Hepatocyte (in vitro differentiated cells): ENCODE data around the gene CCZ1B.
"Not testable (repeated sequence)": the region's sequence is repeated elsewhere in the genome, so short reads cannot be mapped to it uniquely, and the experiment has no call there.

ENCODE experiments used
- EZH2 ChIP-seq: fragments of 200-600 bp; sonication (generic); IDR thresholded peaks from 2 replicates; pipeline ENCODE4 v1.6.1; 2016; ENCODE audit warnings: antibody characterized with exemption, mild to moderate bottlenecking, borderline replicate concordance
- EZH2phosphoT487 ChIP-seq: fragments of 200-600 bp; sonication (generic); IDR thresholded peaks from one replicate; pipeline ENCODE4 v1.6.1; 2018; ENCODE audit warnings: antibody characterized with exemption, mild to moderate bottlenecking, low read depth, moderate library complexity; ENCODE audit not compliant: unreplicated experiment, severe bottlenecking
- TF ChIP-seq, protein P1 (sequence below): fragments of 200-600 bp; sonication (generic); IDR thresholded peaks from 2 replicates; pipeline ENCODE4 v1.5.1; 2016; ENCODE audit warnings: antibody characterized with exemption, mild to moderate bottlenecking; ENCODE audit not compliant: poor library complexity

DNA sequence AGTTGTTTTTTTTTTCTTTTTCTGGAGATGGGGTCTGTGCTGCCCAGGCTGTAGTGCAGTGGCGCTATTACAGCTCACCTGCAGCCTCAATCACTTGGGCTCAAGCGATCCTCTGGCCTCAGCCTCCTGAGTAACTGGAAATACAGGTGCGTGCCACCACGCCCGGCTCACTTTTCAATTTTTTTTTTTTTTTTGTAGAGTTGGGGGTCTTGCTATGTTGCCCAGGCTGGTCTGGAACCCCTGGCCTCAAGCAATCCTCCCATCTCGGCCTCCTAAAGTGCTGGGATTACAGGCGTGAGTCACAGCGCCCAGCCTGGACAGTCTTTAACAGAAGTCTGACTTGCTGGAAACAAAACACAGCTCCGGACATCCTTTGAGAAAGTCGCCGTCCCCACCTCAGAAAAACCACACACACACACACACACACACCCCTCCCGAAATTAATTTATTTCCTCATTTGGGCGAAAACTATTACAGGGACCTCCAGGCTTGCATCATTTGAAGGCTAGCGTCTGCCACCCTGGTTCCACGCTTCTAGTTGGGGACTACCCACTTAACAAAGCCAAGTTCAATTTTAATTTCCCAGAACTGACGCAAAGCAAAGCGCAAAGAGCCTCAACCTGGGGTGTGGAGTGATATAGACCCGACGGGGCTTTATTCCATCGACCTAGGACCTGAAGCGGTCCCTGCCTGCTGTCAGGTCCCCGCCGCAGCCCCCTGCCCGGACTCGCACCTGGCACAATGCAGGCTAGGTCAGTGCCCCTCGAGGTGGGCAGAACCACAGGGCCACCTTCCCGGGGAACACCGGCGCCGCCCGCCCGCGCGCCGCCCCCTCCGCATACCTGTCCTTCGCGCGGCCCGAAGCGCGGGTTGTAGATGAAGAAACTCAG, 594 bp downstream of the CCZ1B start:
- TF ChIP-seq, protein P1, sequence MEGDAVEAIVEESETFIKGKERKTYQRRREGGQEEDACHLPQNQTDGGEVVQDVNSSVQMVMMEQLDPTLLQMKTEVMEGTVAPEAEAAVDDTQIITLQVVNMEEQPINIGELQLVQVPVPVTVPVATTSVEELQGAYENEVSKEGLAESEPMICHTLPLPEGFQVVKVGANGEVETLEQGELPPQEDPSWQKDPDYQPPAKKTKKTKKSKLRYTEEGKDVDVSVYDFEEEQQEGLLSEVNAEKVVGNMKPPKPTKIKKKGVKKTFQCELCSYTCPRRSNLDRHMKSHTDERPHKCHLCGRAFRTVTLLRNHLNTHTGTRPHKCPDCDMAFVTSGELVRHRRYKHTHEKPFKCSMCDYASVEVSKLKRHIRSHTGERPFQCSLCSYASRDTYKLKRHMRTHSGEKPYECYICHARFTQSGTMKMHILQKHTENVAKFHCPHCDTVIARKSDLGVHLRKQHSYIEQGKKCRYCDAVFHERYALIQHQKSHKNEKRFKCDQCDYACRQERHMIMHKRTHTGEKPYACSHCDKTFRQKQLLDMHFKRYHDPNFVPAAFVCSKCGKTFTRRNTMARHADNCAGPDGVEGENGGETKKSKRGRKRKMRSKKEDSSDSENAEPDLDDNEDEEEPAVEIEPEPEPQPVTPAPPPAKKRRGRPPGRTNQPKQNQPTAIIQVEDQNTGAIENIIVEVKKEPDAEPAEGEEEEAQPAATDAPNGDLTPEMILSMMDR: not testable (repeated sequence)
- not testable (repeated sequence) for TF ChIP-seq EZH2phosphoT487, EZH2
